Measurements from ENCODE around the gene CDC42EP1. TPM values are rescaled to one million over a fixed set of nuclear protein-coding genes. Genes with fewer than 3 reads are reported as not detected.

Gene CDC42EP1
- total RNA-seq (ENCODE audit: unreplicated experiment): 51.2 TPM
- long read RNA-seq, partial matches to known transcripts: 4 of 6 reads
- long read RNA-seq, other reads (novel, unspliced or antisense): 0 of 6 reads

GRCh38 chr22:37559901-37560607, at the start of gene CDC42EP1:
Gene CDC42EP1 (plus strand): TSS chr22:37560480. CDS start chr22:37566350, 5,870 bp downstream.
- Mint-ChIP-seq H3K9me3 (ENCODE audit: unreplicated experiment) (no peaks in the 10 kb centered on the region), H3K4me1 (ENCODE audit: unreplicated experiment) (peaks cover 37% of the 10 kb centered on the region), H3K27me3 (ENCODE audit: unreplicated experiment) (peaks cover 5% of the 10 kb centered on the region), H3K36me3 (ENCODE audit: low read depth, unreplicated experiment) (no peaks in the 10 kb centered on the region), H3K27ac (ENCODE audit: unreplicated experiment) (peak within 1 kb of the TSS; percentile 83), H3K4me3 (ENCODE audit: unreplicated experiment) (peak within 1 kb of the TSS; percentile 92)
- peak; percentile 51 for DNase-seq (ENCODE audit: low spot score)
- TF ChIP-seq CTCF (IDR thresholded peaks at IDR 0.05; ENCODE audit: unreplicated experiment): no peak

- Mint-ChIP-seq H3K9me3 (ENCODE audit: unreplicated experiment) (no peaks in the 10 kb centered on the region), H3K4me1 (ENCODE audit: unreplicated experiment) (peaks cover 14% of the 10 kb centered on the region), H3K4me3 (ENCODE audit: unreplicated experiment) (no peak overlapping the region), H3K27me3 (ENCODE audit: unreplicated experiment) (peaks cover 3% of the 10 kb centered on the region), H3K27ac (ENCODE audit: unreplicated experiment) (no peak overlapping the region), H3K36me3 (ENCODE audit: low read depth, unreplicated experiment) (peaks cover 19% of the 10 kb centered on the region)
- no peak for DNase-seq (ENCODE audit: low spot score)
- no peak for TF ChIP-seq CTCF (IDR thresholded peaks at IDR 0.05; ENCODE audit: unreplicated experiment)
Observed at GRCh38 chr22:37511395-37512104, 48.7 kb upstream of the CDC42EP1 start.

- TF ChIP-seq CTCF (IDR thresholded peaks at IDR 0.05; ENCODE audit: unreplicated experiment): no peak
- H3K4me1 Mint-ChIP-seq (ENCODE audit: unreplicated experiment): peaks cover 13% of the 10 kb centered on the region
- no peaks in the 10 kb centered on the region for H3K9me3 Mint-ChIP-seq (ENCODE audit: unreplicated experiment)
- H3K36me3 Mint-ChIP-seq (ENCODE audit: low read depth, unreplicated experiment): peaks cover 16% of the 10 kb centered on the region
- peaks cover 6% of the 10 kb centered on the region for H3K27me3 Mint-ChIP-seq (ENCODE audit: unreplicated experiment)
- no peak for DNase-seq (ENCODE audit: low spot score)
- H3K4me3 Mint-ChIP-seq (ENCODE audit: unreplicated experiment): no peak overlapping the region
- H3K27ac Mint-ChIP-seq (ENCODE audit: unreplicated experiment): no peak overlapping the region
Observed at GRCh38 chr22:37514526-37515051, 45.7 kb upstream of the CDC42EP1 start.

- Mint-ChIP-seq H3K4me3 (ENCODE audit: unreplicated experiment) (no peak overlapping the region), H3K27me3 (ENCODE audit: unreplicated experiment) (peaks cover 10% of the 10 kb centered on the region), H3K9me3 (ENCODE audit: unreplicated experiment) (no peaks in the 10 kb centered on the region), H3K27ac (ENCODE audit: unreplicated experiment) (no peak overlapping the region), H3K36me3 (ENCODE audit: low read depth, unreplicated experiment) (peaks cover 16% of the 10 kb centered on the region), H3K4me1 (ENCODE audit: unreplicated experiment) (peaks cover 11% of the 10 kb centered on the region)
- TF ChIP-seq CTCF (IDR thresholded peaks at IDR 0.05; ENCODE audit: unreplicated experiment): no peak
- DNase-seq (ENCODE audit: low spot score): no peak
Observed at GRCh38 chr22:37515901-37516300, 44.4 kb upstream of the CDC42EP1 start.
